OCI-LY7 (cell line): Measurements from ENCODE around the gene VTI1A.

Source experiments
- CTCF ChIP-seq: fragments of 200-600 bp; sonication (generic); conservative IDR thresholded peaks from 2 replicates; pipeline ENCODE4 v1.5.1; 2014; ENCODE audit warnings: mild to moderate bottlenecking, antibody characterized with exemption, low read length, moderate library complexity, mixed read lengths
- EZH2phosphoT487 ChIP-seq: fragments of 200-600 bp; sonication (generic); IDR thresholded peaks from 2 replicates; pipeline ENCODE4 v1.6.1; 2018; ENCODE audit warnings: low read depth, borderline replicate concordance, mild to moderate bottlenecking, mixed run types, antibody characterized with exemption, low read length, moderate library complexity, mixed read lengths

DNA sequence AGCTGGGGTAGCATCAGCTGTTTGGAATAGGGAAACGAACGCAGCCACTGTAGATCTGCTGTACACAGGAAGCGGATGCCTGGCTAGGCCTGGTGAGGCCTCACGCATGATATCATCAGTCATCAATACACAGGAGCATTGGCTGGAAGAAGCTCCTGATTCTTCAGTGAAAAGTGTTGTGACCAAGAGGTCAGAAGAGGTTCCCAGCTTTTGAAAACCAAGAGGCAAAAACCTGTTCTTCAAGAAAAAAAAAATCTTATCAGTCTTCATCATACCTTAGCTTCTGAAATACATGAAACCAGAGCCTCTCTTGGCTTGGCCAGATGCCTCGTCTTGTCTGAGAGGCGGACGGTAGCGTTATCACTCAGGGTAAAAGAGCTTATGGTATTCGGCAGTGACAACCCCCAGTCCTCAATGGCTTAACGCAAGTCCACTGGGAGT is 363.7 kb downstream of the VTI1A start:
- TF ChIP-seq CTCF (no peak), EZH2phosphoT487 (no peak)
